Measurements from ENCODE around the gene ATG16L1.

- TF ChIP-seq CTCF (conservative IDR thresholded peaks at IDR 0.05; ENCODE audit: low read depth, low read length), result no peak
- TF ChIP-seq MAFK (IDR thresholded peaks at IDR 0.05; ENCODE audit: low read depth, low read length), result no peak
- no peak for TF ChIP-seq RAD21 (IDR thresholded peaks at IDR 0.05; ENCODE audit: low read length)
- no peak for TF ChIP-seq USF2 (IDR thresholded peaks at IDR 0.05; ENCODE audit: low read depth, low read length)
- TF ChIP-seq RFX5 (IDR thresholded peaks at IDR 0.05; ENCODE audit: low read depth, low read length), result no peak
- no peak for TF ChIP-seq POLR2A (IDR thresholded peaks at IDR 0.05; ENCODE audit: low read depth, low read length)
Measured at GRCh38 chr2:233314180-233314925, 62.9 kb downstream of the ATG16L1 start.

All from IMR-90 (cell line).